Raji (cell line): ENCODE data around the gene STC2.

Source experiments
- POLR2A ChIP-seq: IDR thresholded peaks from 2 replicates; pipeline ENCODE4 v1.6.1; 2011; ENCODE audit warnings: low read depth, low read length, control low read depth; ENCODE audit not compliant: insufficient read depth

STC2 gene

GRCh38 chr5:173294673-173295320 lies 33.4 kb downstream of the STC2 start:
- TF ChIP-seq POLR2A, result no peak

- no peak for TF ChIP-seq POLR2A
Observed at GRCh38 chr5:173293817-173294672, 34.2 kb downstream of the STC2 start.

- TF ChIP-seq POLR2A, result no peak
Observed at GRCh38 chr5:173291722-173292658, 36.2 kb downstream of the STC2 start.

GRCh38 chr5:173290477-173291131 lies 37.6 kb downstream of the STC2 start:
- no peak for TF ChIP-seq POLR2A

GRCh38 chr5:173289372-173289771 lies 38.8 kb downstream of the STC2 start:
- no peak for TF ChIP-seq POLR2A

GRCh38 chr5:173288632-173289031 lies 39.6 kb downstream of the STC2 start:
- TF ChIP-seq POLR2A, result no peak

GRCh38 chr5:173287086-173287485 lies 41.1 kb downstream of the STC2 start:
- TF ChIP-seq POLR2A, result no peak

GRCh38 chr5:173283318-173284288 lies 44.6 kb downstream of the STC2 start:
- no peak for TF ChIP-seq POLR2A

GRCh38 chr5:173282916-173283315 lies 45.3 kb downstream of the STC2 start:
- TF ChIP-seq POLR2A, result no peak

GRCh38 chr5:173281910-173282309 lies 46.3 kb downstream of the STC2 start:
- TF ChIP-seq POLR2A, result no peak

- no peak for TF ChIP-seq POLR2A
Observed at GRCh38 chr5:173279166-173279565, 49.0 kb downstream of the STC2 start.

GRCh38 chr5:173278641-173279040 lies 49.6 kb downstream of the STC2 start:
- no peak for TF ChIP-seq POLR2A

- TF ChIP-seq POLR2A, result no peak
Observed at GRCh38 chr5:173278172-173278571, 50.0 kb downstream of the STC2 start.

- no peak for TF ChIP-seq POLR2A
Observed at GRCh38 chr5:173274771-173275170, 53.4 kb downstream of the STC2 start.
